Right hindlimb (tissue), 1 donor: ENCODE results near the gene SARDH.

Experiments
- DNase-seq: peaks from one replicate; pipeline ENCODE4 v3.0.0-alpha.2; 2018

SARDH gene

DNA sequence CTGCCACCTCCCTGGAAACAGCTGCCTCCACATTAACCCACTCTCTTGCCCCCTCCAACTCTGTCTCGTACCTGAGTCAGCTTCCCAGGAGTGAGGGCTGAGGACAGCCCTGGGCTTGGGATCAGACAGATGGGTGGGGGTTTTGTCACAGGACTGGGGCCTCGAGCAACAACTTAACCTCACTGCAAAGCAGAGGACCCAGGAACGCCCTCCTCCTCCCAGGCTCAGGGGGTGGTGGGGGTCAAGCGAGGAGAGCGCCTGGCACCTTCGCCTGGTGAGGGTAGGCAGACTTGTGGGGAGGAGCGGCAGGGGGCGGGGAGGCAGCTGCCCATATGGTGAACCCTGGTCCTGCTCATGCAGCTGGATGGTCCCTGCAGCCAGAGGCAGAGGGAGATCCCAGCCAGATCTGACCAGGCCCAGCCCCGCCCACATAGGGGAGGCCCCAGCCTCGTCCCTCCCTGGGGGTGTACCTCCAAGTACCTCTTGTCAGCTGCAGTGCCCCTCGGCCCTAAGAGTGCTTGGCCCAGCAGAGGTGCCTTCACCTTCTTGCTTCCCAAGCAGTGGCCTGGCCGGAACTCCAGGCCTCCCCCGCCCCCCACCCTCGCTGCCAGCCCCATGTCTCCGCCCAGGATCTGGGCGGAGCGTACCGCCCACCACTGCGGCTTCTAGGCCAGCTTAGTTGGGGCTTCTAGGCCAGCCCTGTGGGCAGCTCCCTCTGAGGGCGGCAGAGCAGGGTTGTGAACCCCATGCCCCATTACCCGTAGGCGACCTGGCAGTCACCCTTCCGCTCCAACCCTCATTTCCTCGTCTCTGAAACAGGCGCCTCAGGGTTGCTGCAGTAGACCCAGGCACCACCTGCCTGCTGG lies at the start of gene SARDH:
Gene SARDH, minus strand, starts transcription at position 579 of the 866 bp plus-strand sequence. CDS start 4,179 bp downstream, outside the sequence.
- DNase-seq, result peak; percentile 83

- peak; percentile 82 for DNase-seq
Observed at GRCh38 chr9:133787754-133788025, 49.5 kb upstream of the SARDH start.

GRCh38 chr9:133786907-133787753 lies 49.0 kb upstream of the SARDH start:
- no peak for DNase-seq

DNA sequence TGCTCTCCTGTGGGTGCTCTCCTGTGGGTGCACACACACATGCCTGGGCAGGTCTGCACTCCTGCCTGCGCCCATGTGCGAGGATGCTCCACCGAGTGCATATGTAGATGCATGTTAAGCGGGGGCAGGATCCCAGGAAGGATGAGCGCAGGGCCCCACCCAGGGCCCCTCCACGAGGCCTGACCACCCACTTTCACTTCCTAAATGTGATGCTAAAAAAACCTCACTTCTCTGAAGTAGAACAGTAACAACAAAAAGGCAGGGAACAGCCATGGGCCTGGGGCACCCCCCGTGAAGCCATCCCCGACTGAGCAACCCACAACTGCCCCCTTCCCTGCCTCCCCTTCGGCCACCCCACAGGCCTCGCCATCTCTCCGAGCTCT lies 48.2 kb upstream of the SARDH start:
- no peak for DNase-seq

DNA sequence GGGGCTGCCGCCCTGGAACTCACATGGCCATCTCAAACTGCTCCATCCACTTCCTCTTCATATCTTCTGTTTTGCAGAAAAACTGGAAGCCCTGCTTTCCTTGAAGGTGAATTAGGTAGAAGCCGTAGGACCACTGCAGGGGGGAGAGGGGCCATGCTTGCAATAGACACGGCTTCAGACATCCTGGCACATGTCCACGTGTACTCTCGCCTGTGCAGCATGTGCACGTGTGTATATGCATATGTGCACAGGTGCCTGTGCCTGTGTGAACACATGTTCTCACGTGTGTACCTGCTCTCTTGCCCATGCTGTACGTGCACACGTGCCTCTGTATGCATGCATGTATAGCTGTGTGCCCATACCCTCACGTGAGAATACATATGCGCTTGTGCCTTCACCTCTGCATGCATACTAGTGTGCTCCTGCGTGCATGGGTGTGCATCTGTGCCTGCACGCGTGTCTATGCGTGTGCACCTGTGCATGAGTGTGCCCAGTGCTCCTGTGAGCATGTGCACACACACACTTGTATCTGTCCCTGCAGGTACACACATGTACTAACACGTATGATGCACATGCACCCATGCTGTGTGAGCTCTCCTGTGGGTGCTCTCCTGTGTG lies 47.7 kb upstream of the SARDH start:
- no peak for DNase-seq

DNA sequence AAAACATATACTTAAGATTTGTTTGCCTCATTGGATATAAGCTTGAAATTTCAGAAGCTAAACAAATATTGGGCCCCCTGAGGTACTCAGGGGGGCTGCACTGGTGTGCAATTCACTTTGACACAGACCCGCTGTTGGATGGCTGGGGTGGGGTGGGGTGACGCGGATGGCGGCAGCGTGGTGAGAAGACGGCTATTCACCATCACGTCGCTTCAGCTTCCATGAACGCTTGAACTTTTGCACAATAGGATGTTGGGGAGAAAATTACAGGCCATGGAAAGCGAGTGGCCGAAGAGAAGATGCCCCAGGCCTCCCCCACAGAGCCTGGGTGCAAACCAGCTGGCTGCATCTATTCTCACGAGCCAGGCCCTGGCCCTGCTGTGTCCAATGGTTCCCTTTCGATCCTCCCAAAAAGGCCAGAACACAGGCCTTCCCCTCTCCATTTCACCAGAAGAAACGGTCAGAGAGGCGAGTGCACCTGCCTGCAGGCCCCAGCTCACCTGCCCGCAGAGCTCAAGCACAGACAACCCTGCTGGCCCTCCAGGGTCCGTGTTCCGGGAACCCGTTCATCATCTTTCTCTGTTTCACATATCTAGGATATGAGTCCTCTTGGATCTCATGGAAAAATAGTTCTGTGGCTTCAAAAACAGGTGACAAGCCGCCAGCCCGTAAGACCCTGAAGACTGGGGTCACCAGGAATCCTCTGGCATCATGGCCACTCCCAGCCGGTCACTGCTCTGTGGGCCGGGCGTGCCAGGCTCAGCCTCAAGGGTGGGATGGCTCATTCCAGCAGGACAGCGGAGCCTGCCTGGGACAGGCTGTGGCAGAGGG lies 46.8 kb upstream of the SARDH start:
- no peak for DNase-seq

DNA sequence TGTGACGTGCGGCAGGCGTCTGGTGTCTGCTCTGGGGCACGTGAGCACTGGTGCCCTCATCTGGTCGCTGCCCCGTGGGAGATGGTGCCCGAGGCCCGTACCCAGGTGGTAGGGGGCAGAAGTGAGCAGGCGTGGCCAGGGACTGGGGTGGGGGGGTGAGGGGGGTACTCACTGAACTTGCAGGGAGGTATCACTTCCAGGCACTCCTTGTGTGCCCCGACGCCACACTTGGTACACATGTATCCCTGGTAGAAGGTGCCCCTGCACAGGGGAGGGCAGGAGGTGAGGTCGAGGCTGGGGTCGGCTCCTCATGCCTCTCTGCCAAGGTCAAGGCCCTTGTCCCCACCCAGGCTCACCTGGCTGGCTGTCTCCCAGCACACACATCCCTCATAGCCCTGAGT lies 45.2 kb upstream of the SARDH start:
- no peak for DNase-seq

DNA sequence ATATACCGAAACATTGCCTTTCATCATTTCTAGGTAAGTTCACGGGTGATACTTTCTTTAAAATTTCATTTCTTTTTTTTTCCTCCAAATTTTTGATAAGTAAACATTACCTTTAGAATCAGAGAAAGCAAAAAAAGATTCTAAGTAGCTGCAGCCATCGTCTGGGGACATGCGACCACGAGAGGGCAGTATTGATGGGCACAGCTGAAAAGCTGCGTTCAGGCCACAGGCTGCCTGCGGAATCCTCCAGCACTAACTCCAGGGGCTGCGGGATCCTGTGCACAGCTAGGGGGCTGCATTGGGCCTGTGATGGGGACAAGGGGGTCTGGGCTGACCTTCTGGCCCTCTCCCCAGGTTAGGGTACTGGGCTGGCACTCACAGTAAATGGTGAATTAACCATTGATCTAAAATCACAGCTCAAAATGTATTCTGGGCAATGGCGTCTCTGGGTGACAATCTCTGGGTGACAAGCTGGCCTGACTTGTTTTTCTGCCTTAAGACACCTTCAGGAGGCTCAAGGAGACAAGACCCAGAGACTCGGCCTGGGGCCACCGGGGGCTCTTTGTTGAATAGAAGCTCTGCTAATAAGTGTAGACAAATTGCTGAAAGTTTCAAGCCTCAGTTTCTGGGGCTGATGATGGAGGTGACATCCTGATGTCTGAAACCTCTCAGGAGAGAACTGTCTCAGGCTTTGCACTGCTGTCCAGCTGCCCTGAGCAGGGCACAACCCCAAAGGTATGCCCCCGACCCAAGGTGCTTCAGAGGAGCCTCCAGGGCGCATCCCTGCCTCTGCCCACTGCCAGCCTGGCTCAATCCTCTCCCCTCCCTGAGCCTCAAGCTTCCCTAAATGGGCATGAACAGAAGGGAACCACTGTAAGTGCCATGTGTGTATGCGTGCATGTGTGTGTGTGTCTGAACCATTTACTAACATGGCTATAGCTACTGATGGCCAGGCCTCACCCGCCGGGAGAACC lies 44.3 kb upstream of the SARDH start:
- DNase-seq, result peak; percentile 83

DNA sequence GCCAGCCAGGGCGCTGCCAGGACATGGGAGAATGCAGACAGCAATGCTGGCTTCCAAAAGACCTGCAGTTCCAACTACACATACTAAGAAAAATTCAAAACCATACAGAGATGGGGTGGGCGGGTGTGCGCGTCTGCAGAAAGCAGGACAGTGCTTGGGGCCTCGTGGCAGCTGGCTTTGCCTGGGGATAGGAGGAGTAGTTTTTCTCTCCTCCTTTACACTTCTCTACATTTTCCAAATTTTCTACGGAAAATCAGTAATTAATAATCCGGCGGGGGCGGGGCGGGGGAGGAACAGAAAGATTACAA lies 43.6 kb upstream of the SARDH start:
- DNase-seq, result no peak

GRCh38 chr9:133780962-133781827 lies 43.0 kb upstream of the SARDH start:
- peak; percentile 12 for DNase-seq

- peak; percentile 18 for DNase-seq
Observed at GRCh38 chr9:133780404-133780945, 42.3 kb upstream of the SARDH start.

GRCh38 chr9:133779516-133780403 lies 41.6 kb upstream of the SARDH start:
- peak; percentile 14 for DNase-seq

DNA sequence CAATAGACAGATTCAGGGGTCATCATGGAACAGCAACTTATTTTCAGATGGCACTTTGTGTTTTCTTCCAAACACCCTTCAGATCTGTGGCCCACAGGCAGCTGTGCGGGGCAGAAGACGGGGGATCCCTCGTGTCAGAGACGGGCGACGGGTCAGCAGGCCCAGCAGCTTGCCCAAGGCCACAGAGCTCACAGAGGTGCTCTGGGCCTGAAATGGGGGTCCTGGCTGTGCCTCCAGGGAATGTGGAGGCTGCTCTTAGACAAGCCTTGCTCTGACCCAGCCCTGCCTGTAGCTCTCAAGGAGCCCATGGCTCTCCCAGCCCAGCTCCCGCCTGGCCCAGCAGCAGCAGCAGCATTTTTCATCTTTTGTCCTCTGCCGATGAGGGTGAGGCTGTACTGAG lies 40.9 kb upstream of the SARDH start:
- peak; percentile 7 for DNase-seq

GRCh38 chr9:133778336-133779013 lies 40.3 kb upstream of the SARDH start:
- DNase-seq, result peak; percentile 9

GRCh38 chr9:133777871-133778270 lies 39.7 kb upstream of the SARDH start:
- DNase-seq, result peak; percentile 14

- DNase-seq, result peak; percentile 9
Observed at GRCh38 chr9:133777068-133777791, 39.1 kb upstream of the SARDH start.

DNA sequence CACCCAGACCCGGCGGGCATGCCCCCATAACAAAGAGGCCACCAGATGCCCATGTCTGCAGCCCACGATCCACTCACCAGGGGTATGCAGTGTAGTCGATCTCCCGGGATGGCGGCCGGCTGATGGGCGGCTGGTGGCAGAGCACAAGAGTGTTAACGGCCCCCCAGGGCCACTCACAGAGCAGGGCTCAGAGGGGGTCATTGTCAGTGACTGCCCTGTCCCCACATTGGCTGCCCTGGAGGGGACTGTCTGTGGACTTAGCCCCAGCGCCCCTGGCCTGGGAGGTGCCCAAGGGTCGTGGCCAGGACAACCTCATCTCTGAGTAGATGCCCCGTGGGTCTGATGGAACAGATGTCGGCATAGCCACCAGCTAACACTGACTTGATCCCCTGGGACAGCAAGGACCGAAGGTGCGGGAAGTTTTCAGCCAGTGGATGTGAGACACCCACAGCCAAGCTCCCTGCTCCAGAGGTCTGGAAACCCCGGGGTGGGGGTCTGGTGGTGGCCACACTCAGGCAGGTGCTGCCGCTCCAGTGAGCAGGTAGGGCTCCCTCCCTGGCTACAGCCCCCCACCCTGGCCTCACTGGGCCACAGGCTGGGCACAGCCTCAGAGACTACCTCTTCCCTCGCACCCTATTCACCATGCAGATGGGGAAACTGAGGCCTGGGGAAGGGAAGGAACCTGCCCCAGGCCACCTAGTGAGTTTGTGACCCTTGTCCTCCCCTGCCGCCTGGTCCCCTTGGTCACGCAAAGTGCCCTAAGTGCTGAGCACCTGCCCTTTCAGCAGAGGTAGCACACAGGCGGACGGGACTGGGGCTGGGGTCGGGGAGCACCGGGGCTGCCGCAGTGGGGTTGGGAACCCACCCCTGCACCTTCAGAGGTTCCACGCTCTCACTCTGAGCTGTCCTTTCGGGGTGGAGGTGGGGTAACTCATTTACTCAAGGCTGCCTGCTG lies 38.1 kb upstream of the SARDH start:
- peak; percentile 12 for DNase-seq
